WTC11 (cell line): ENCODE measurements around the gene ARSA. TPM values are rescaled to one million over a fixed set of nuclear protein-coding genes. Genes with fewer than 3 reads are reported as not detected.

Experiments used
- CREB1 ChIP-seq: sonication (generic); formaldehyde crosslinking; IDR thresholded peaks from 2 replicates; pipeline ENCODE4 v1.8.0; 2023; ENCODE audit warnings: mild to moderate bottlenecking, missing genetic modification reagents
- E2F4 ChIP-seq: sonication (generic); formaldehyde crosslinking; IDR thresholded peaks from 2 replicates; pipeline ENCODE4 v1.8.1; 2022; ENCODE audit warnings: low read depth, mild to moderate bottlenecking, moderate library complexity, missing genetic modification reagents, borderline replicate concordance
- E2F5 ChIP-seq: sonication (generic); formaldehyde crosslinking; IDR thresholded peaks from 2 replicates; pipeline ENCODE4 v1.8.1; 2022; ENCODE audit warnings: mild to moderate bottlenecking, moderate library complexity, missing genetic modification reagents
- KAT7 ChIP-seq: sonication (generic); formaldehyde crosslinking; IDR thresholded peaks from 2 replicates; pipeline ENCODE4 v1.8.1; 2023; ENCODE audit warnings: missing genetic modification reagents, mild to moderate bottlenecking, borderline replicate concordance
- MLX ChIP-seq: sonication (generic); formaldehyde crosslinking; IDR thresholded peaks from 2 replicates; pipeline ENCODE4 v1.8.1; 2023; ENCODE audit warnings: mild to moderate bottlenecking, missing genetic modification reagents, moderate library complexity
- NFATC4 ChIP-seq: fragments of 250-450 bp; sonication (Bioruptor Pico); IDR thresholded peaks from 2 replicates; pipeline ENCODE4 v1.9.0; 2021; ENCODE audit warnings: mild to moderate bottlenecking
- NFYB ChIP-seq: sonication (generic); formaldehyde crosslinking; conservative IDR thresholded peaks from 2 replicates; pipeline ENCODE4 v1.8.0; 2022; ENCODE audit warnings: low read depth, missing genetic modification reagents
- PREB ChIP-seq: sonication (generic); formaldehyde crosslinking; IDR thresholded peaks from 2 replicates; pipeline ENCODE4 v1.8.1; 2022; ENCODE audit warnings: mild to moderate bottlenecking, missing genetic modification reagents, moderate library complexity, borderline replicate concordance
- PRRX2 ChIP-seq: fragments of 250-450 bp; sonication (Bioruptor Pico); IDR thresholded peaks from 2 replicates; pipeline ENCODE4 v1.8.0; 2021; ENCODE audit warnings: mild to moderate bottlenecking
- RELA ChIP-seq: sonication (generic); formaldehyde crosslinking; IDR thresholded peaks from 2 replicates; pipeline ENCODE4 v1.8.1; 2022; ENCODE audit warnings: missing genetic modification reagents, mild to moderate bottlenecking, borderline replicate concordance
- RORB ChIP-seq: fragments of 250-450 bp; sonication (Bioruptor Pico); IDR thresholded peaks from 2 replicates; pipeline ENCODE4 v1.9.0; 2021; ENCODE audit warnings: mild to moderate bottlenecking
- SMAD4 ChIP-seq: sonication (generic); formaldehyde crosslinking; IDR thresholded peaks from 2 replicates; pipeline ENCODE4 v1.8.0; 2022; ENCODE audit warnings: mild to moderate bottlenecking, missing genetic modification reagents
- SP1 ChIP-seq: sonication (generic); formaldehyde crosslinking; conservative IDR thresholded peaks from 2 replicates; pipeline ENCODE4 v1.8.1; 2022; ENCODE audit warnings: missing genetic modification reagents
- TEAD4 ChIP-seq: sonication (generic); formaldehyde crosslinking; IDR thresholded peaks from 2 replicates; pipeline ENCODE4 v1.8.0; 2022; ENCODE audit warnings: mild to moderate bottlenecking, missing genetic modification reagents
- ZNF263 ChIP-seq: sonication (generic); formaldehyde crosslinking; IDR thresholded peaks from 2 replicates; pipeline ENCODE4 v1.8.1; 2022; ENCODE audit warnings: low read depth, mild to moderate bottlenecking, moderate library complexity, missing genetic modification reagents
- ZNF423 ChIP-seq: fragments of 250-450 bp; sonication (Bioruptor Pico); IDR thresholded peaks from 2 replicates; pipeline ENCODE4 v2.1.2; 2022; ENCODE audit warnings: mild to moderate bottlenecking, moderate library complexity
- ZNF671 ChIP-seq: fragments of 250-450 bp; sonication (Bioruptor Pico); IDR thresholded peaks from 2 replicates; pipeline ENCODE4 v1.8.0; 2021; ENCODE audit warnings: mild to moderate bottlenecking
- total RNA-seq: library from RNA; stranded (reverse); gene quantifications from 3 replicates; pipeline ENCODE4 v1.2.3, GENCODE V29; 2021
- TF ChIP-seq, protein P1 (sequence below): fragments of 250-450 bp; sonication (Bioruptor Pico); IDR thresholded peaks from 2 replicates; pipeline ENCODE4 v1.9.0; 2021; ENCODE audit warnings: mild to moderate bottlenecking
- TF ChIP-seq, protein P2 (sequence below): sonication (generic); formaldehyde crosslinking; IDR thresholded peaks from 2 replicates; pipeline ENCODE4 v1.8.1; 2023; ENCODE audit warnings: mild to moderate bottlenecking, missing genetic modification reagents, moderate library complexity
- TF ChIP-seq, protein P3 (sequence below): fragments of 250-450 bp; sonication (Bioruptor Pico); IDR thresholded peaks from 2 replicates; pipeline ENCODE4 v1.9.0; 2021; ENCODE audit warnings: mild to moderate bottlenecking, borderline replicate concordance
- TF ChIP-seq, protein P4 (sequence below): fragments of 250-450 bp; sonication (Bioruptor Pico); IDR thresholded peaks from 2 replicates; pipeline ENCODE4 v1.8.0; 2021; ENCODE audit warnings: mild to moderate bottlenecking
- TF ChIP-seq, protein P5 (sequence below): fragments of 250-450 bp; sonication (Bioruptor Pico); conservative IDR thresholded peaks from 2 replicates; pipeline ENCODE4 v1.9.0; 2021; ENCODE audit warnings: mild to moderate bottlenecking
- TF ChIP-seq, protein P6 (sequence below): sonication (generic); formaldehyde crosslinking; IDR thresholded peaks from 2 replicates; pipeline ENCODE4 v1.8.0; 2022; ENCODE audit warnings: mild to moderate bottlenecking, missing genetic modification reagents

The ARSA gene
- total RNA-seq, 1 experiment from 2014 or later = 18.8 TPM

GRCh38 chr22:50599816-50600455, 28.0 kb downstream of the ARSA start (continued):
- TF ChIP-seq, protein P1, sequence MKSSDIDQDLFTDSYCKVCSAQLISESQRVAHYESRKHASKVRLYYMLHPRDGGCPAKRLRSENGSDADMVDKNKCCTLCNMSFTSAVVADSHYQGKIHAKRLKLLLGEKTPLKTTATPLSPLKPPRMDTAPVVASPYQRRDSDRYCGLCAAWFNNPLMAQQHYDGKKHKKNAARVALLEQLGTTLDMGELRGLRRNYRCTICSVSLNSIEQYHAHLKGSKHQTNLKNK (CRISPR knock-in tag) = no peak
- peak; percentile 98 for TF ChIP-seq SMAD4 (CRISPR knock-in tag)
- peak; percentile 98 for TF ChIP-seq E2F4 (CRISPR knock-in tag)
- no peak for TF ChIP-seq NFATC4
- TF ChIP-seq NFYB (CRISPR knock-in tag) = peak; percentile 71
- peak; percentile 99 for TF ChIP-seq RELA (CRISPR knock-in tag)
- TF ChIP-seq, protein P2, sequence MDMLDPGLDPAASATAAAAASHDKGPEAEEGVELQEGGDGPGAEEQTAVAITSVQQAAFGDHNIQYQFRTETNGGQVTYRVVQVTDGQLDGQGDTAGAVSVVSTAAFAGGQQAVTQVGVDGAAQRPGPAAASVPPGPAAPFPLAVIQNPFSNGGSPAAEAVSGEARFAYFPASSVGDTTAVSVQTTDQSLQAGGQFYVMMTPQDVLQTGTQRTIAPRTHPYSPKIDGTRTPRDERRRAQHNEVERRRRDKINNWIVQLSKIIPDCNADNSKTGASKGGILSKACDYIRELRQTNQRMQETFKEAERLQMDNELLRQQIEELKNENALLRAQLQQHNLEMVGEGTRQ (CRISPR knock-in tag) = peak; percentile 58
- TF ChIP-seq CREB1 (CRISPR knock-in tag) = peak; percentile 96
- TF ChIP-seq ZNF671 (CRISPR knock-in tag) = peak; percentile 43; the same call in 1 of the 2 replicates
- peak; percentile 95 for TF ChIP-seq E2F5 (CRISPR knock-in tag)
- TF ChIP-seq, protein P3, sequence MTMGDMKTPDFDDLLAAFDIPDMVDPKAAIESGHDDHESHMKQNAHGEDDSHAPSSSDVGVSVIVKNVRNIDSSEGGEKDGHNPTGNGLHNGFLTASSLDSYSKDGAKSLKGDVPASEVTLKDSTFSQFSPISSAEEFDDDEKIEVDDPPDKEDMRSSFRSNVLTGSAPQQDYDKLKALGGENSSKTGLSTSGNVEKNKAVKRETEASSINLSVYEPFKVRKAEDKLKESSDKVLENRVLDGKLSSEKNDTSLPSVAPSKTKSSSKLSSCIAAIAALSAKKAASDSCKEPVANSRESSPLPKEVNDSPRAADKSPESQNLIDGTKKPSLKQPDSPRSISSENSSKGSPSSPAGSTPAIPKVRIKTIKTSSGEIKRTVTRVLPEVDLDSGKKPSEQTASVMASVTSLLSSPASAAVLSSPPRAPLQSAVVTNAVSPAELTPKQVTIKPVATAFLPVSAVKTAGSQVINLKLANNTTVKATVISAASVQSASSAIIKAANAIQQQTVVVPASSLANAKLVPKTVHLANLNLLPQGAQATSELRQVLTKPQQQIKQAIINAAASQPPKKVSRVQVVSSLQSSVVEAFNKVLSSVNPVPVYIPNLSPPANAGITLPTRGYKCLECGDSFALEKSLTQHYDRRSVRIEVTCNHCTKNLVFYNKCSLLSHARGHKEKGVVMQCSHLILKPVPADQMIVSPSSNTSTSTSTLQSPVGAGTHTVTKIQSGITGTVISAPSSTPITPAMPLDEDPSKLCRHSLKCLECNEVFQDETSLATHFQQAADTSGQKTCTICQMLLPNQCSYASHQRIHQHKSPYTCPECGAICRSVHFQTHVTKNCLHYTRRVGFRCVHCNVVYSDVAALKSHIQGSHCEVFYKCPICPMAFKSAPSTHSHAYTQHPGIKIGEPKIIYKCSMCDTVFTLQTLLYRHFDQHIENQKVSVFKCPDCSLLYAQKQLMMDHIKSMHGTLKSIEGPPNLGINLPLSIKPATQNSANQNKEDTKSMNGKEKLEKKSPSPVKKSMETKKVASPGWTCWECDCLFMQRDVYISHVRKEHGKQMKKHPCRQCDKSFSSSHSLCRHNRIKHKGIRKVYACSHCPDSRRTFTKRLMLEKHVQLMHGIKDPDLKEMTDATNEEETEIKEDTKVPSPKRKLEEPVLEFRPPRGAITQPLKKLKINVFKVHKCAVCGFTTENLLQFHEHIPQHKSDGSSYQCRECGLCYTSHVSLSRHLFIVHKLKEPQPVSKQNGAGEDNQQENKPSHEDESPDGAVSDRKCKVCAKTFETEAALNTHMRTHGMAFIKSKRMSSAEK = no peak
- TF ChIP-seq, protein P4, sequence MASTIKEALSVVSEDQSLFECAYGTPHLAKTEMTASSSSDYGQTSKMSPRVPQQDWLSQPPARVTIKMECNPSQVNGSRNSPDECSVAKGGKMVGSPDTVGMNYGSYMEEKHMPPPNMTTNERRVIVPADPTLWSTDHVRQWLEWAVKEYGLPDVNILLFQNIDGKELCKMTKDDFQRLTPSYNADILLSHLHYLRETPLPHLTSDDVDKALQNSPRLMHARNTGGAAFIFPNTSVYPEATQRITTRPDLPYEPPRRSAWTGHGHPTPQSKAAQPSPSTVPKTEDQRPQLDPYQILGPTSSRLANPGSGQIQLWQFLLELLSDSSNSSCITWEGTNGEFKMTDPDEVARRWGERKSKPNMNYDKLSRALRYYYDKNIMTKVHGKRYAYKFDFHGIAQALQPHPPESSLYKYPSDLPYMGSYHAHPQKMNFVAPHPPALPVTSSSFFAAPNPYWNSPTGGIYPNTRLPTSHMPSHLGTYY (CRISPR knock-in tag) = peak; percentile 78; the same call in 1 of the 2 replicates
- TF ChIP-seq PREB = peak; percentile 99
- TF ChIP-seq MLX (CRISPR knock-in tag) = peak; percentile 96; the same call in 1 of the 2 replicates
- peak; percentile 68; the same call in 1 of the 2 replicates for TF ChIP-seq PRRX2 (CRISPR knock-in tag)
- TF ChIP-seq, protein P5, sequence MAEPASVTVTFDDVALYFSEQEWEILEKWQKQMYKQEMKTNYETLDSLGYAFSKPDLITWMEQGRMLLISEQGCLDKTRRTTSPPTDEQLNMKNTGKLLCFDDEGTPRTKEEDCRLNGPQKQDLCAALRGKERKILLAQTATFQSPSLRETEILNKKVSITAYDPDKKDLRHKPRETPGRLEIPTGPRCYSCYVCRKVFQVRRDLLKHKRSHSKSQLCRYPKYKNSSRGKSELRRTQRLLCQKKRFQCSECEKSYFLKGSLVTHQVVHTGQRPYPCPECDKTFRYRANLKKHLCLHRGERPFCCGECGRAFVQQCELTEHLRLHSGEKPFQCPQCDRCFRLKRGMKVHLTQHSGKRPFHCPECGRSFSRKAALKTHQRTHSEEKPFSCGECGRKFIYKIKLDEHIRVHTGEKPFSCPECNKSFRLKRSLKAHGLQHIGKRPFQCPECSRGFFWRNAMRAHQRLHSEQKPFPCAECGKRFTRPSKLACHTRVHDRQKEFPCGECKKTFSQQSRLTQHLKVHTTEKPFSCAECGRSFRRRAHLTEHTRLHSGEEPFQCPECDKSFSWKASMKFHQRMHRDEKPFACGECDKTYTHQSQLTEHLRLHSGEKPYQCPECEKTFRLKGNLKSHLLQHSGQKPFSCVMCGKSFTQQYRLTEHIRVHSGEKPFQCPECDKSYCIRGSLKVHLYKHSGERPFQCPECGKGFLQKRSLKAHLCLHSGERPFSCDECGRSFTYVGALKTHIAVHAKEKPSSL (CRISPR knock-in tag) = no peak
- TF ChIP-seq RORB (CRISPR knock-in tag) = no peak
- TF ChIP-seq, protein P6, sequence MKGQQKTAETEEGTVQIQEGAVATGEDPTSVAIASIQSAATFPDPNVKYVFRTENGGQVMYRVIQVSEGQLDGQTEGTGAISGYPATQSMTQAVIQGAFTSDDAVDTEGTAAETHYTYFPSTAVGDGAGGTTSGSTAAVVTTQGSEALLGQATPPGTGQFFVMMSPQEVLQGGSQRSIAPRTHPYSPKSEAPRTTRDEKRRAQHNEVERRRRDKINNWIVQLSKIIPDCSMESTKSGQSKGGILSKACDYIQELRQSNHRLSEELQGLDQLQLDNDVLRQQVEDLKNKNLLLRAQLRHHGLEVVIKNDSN (CRISPR knock-in tag) = peak; percentile 90
- TF ChIP-seq ZNF423 (CRISPR knock-in tag) = no peak
- peak; percentile 88 for TF ChIP-seq ZNF263 (CRISPR knock-in tag)
- TF ChIP-seq SP1 (CRISPR knock-in tag) = peak; percentile 62; the same call in 1 of the 2 replicates
- peak; percentile 100 for TF ChIP-seq KAT7
- peak; percentile 99 for TF ChIP-seq TEAD4 (CRISPR knock-in tag)
